Measurements from ENCODE around the gene FAM114A2.
A peak's percentile ranks its signal among the peaks of the same experiment; 100 is the strongest.
"Not testable (repeated sequence)": the region's sequence is repeated elsewhere in the genome, so short reads cannot be mapped to it uniquely, and the experiment has no call there.

FAM114A2 gene

DNA sequence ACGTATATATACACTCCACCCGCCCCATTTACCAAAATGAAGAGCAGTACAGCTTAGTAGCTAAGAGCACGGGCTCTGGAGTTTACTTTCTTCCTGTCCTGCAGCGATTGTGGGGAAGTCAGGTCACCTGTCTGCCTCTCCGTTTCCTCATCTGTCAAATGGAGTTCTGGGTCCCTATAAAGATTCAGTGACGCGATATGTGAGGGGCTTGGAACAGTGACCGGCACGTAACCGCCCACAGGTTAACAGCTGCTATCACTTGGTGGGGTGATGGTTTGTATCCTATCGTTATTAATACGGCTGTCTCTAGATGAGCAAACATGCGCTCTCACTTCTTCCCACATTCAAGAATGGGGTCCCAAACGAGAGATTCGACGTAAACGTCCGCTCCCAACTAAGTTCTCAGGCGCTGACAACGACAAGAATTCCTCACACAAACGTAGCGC is 426 bp downstream of the FAM114A2 start:
- H3K27me3 Mint-ChIP-seq = no peaks in the 10 kb centered on the region
- DNase-seq (peak in 1 of 3 experiments; percentile 30), ATAC-seq (replicated peaks) (peak; percentile 43)
- H3K4me1 Mint-ChIP-seq (ENCODE audit: low read depth in 2 of 2) = peaks cover 27 to 48% of the 10 kb centered on the region in 2 donors
- peaks cover 15% of the 10 kb centered on the region for H3K36me3 Mint-ChIP-seq (ENCODE audit: insufficient read depth)
- H3K27ac Mint-ChIP-seq = peak overlapping the region; percentile 95 to 97
- H3K9me3 Mint-ChIP-seq = no peaks in the 10 kb centered on the region
- H3K4me3 Mint-ChIP-seq = peak overlapping the region; percentile 94 to 97

DNA sequence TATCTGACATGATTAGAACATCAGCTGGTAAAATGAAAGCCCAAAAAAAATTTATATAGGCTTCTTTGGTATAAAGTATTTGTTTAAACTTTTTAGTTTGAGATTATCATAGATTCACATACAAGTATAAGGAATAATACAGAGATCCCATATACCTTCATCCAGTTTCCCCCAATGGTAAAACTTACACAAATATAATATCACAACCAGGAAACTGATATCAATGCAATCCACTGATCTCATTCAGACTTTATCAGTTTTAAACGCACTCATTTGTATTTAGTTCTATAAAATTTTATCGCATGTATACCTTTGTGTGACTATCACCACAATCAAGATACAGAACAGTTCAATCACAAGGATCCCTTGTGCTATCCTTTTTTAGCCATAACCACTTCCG is 3.8 kb downstream of the FAM114A2 start:
- no peak overlapping the region for H3K27ac Mint-ChIP-seq
- no peaks in the 10 kb centered on the region for H3K27me3 Mint-ChIP-seq
- no peak overlapping the region for H3K4me3 Mint-ChIP-seq
- peaks cover 13% of the 10 kb centered on the region for H3K36me3 Mint-ChIP-seq (ENCODE audit: insufficient read depth)
- no peak for DNase-seq
- no peaks in the 10 kb centered on the region for H3K9me3 Mint-ChIP-seq
- ATAC-seq (replicated peaks) = no peak
- peaks cover 18 to 36% of the 10 kb centered on the region in 2 donors for H3K4me1 Mint-ChIP-seq (ENCODE audit: low read depth in 2 of 2)

DNA sequence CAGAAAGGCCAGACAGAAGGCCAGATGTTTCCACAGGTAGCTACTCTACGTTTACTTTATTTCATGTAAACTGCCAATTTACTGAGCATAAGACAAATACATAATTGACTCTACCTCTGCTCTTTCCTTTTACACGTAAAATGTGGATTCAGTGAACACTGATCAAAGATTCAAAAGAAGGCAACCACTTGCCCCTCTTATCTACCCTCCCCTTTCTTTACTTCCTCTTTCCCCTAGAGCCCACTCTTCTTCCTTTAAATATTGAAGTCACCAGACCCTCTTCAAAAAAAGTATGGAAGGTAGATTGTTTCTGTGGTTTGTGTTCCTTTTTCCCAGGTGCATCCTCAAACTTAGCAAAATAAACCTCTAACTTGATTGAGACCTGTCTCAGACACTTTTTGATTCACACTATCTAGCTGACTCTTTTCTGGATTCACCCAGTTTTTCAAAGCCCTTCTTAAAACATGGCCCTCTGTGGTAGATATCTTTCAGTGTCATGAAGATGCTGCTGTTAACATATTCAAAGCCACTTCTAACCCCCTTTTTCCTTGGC is 6.7 kb downstream of the FAM114A2 start:
- no peak overlapping the region for H3K4me3 Mint-ChIP-seq
- no peaks in the 10 kb centered on the region for H3K27me3 Mint-ChIP-seq
- ATAC-seq (replicated peaks) (no peak), DNase-seq (no peak)
- no peaks in the 10 kb centered on the region for H3K9me3 Mint-ChIP-seq
- peaks cover 4 to 14% of the 10 kb centered on the region in 2 donors for H3K4me1 Mint-ChIP-seq (ENCODE audit: low read depth in 2 of 2)
- peaks cover 6% of the 10 kb centered on the region for H3K36me3 Mint-ChIP-seq (ENCODE audit: insufficient read depth)
- no peak overlapping the region for H3K27ac Mint-ChIP-seq

DNA sequence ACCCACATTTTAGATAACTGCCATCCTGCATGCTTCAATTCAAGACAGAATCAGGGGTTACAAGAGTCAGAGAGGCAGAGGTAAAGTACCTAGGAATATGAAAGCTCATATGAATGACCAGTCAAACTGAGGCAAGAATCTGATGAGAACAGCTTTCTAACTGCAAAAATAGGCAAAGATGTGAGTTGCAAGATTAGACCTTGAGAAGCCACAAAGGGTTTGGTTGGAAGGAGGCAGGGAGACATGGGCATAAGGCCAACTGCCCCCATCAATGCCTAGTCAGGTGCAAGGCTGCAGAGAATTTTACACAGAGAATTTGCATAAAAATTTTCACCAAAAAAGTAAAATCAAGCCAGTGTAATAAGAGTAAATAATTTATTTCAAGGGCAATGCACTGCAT is 12.8 kb downstream of the FAM114A2 start:
- Mint-ChIP-seq H3K36me3 (ENCODE audit: insufficient read depth) (peaks cover 22% of the 10 kb centered on the region), H3K27me3 (no peaks in the 10 kb centered on the region), H3K4me3 (no peak overlapping the region), H3K27ac (peak overlapping the region in 1 of 2 donors; percentile 85), H3K9me3 (no peaks in the 10 kb centered on the region), H3K4me1 (ENCODE audit: low read depth in 2 of 2) (peaks cover 4 to 5% of the 10 kb centered on the region in 2 donors)
- DNase-seq (no peak), ATAC-seq (replicated peaks) (no peak)

DNA sequence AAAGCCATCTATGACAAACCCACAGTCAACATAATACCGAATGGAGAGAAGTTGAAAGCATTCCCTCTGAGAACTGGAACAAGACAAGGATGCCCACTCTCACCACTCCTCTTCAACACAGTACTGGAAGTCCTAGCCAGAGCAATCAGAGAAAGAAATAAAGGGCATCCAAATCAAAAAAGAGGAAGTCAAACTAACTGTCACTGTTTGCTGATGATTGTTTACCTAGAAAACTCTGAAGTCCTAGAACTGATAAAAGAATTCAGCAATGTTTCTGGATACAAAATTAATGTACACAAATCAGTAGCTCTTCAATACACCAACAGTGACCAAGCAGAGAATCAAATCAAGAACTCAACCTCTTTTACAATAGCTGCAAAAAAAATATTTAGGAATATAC is 19.8 kb downstream of the FAM114A2 start:
- H3K9me3 Mint-ChIP-seq; H3K27me3 Mint-ChIP-seq; ATAC-seq (replicated peaks): not testable (repeated sequence)

DNA sequence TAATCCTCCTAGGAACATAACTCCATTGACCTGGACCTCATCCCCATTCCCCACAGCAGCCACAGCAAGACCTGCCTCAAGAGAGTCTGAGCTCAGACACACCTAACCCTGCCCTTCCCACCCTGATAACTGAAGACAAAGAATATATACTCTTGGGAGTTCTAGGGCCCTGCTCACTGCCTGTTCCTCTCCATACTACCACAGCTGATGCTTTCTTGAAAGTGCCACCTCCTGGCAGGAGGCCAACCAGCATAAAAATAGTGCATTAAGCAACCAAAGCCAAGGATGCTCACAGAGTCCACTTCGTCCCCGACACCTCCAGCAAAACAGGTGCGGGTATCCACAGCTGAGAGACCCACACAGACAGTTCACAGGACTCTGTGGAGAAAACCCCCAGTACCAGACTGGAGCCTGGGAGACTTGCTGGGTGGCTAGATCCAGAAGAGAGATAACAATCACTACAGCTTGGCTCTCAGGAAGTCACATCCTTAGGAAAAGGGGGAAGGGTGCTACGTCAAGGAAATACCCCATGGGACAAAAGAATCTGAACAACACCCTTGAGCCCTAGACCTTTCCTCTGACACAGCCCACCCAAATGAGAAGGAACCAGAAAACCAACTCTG is 23.5 kb downstream of the FAM114A2 start:
- no peak overlapping the region for H3K4me3 Mint-ChIP-seq
- H3K9me3 Mint-ChIP-seq = no peaks in the 10 kb centered on the region
- H3K27ac Mint-ChIP-seq = no peak overlapping the region
- DNase-seq (no peak), ATAC-seq (replicated peaks) (no peak)
- no peaks in the 10 kb centered on the region for H3K27me3 Mint-ChIP-seq
- peaks cover 10 to 35% of the 10 kb centered on the region in 2 donors for H3K4me1 Mint-ChIP-seq (ENCODE audit: low read depth in 2 of 2)
- peaks cover 20% of the 10 kb centered on the region for H3K36me3 Mint-ChIP-seq (ENCODE audit: insufficient read depth)

More for the DNA sequence above, 19.8 kb downstream of the FAM114A2 start:
- not testable (repeated sequence) for H3K27ac Mint-ChIP-seq, H3K4me3 Mint-ChIP-seq, DNase-seq
- Mint-ChIP-seq H3K36me3 (ENCODE audit: insufficient read depth) (peaks cover 25% of the 10 kb centered on the region), H3K4me1 (ENCODE audit: low read depth in 2 of 2) (peaks cover 19 to 46% of the 10 kb centered on the region in 2 donors)

DNA sequence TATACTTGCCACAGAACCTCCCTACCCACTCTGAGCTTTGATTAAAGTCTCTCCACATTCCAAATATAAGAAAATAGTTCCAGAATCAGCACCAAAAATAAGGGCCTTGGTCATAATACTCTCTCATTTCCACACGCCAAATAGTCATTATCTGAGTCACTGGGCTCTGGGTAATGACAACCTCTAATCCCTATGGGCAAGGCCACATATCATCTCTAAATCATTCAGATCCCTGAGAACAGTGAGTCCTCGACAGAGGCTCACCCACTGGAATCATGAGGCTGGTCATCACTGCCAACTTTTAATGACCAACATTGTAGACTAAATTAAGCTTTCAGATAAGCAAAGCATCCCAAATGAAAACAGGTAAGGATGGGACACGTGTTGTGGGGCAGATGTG is 28.1 kb downstream of the FAM114A2 start:
- ATAC-seq (replicated peaks) (no peak), DNase-seq (no peak)
- H3K9me3 Mint-ChIP-seq = no peaks in the 10 kb centered on the region
- H3K27me3 Mint-ChIP-seq = no peaks in the 10 kb centered on the region
- no peak overlapping the region for H3K4me3 Mint-ChIP-seq
- H3K36me3 Mint-ChIP-seq (ENCODE audit: insufficient read depth) = peaks cover 7% of the 10 kb centered on the region
- peaks cover 0 to 12% of the 10 kb centered on the region in 2 donors for H3K4me1 Mint-ChIP-seq (ENCODE audit: low read depth in 2 of 2)
- H3K27ac Mint-ChIP-seq = no peak overlapping the region

DNA sequence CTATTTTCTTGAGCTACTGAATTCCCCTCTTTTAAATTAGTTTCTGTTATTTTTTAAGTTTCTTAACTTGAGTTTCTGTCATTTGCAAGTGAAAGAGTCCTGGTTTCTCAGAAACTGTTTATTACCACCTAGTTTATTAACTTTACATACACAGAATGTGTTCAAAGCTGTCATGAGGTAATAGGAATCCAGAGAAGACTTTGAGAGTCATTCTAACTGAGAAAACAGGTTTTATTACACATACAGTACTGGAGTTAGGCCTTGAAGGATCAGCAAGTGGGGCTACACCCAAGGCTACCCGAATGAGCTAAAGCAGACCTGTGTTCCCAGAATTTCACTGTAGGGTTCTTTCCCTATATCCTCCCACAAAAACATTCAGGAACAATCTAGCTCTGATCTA is 33.1 kb downstream of the FAM114A2 start:
- Mint-ChIP-seq H3K27ac (no peak overlapping the region), H3K4me1 (ENCODE audit: low read depth in 2 of 2) (peaks cover 0 to 4% of the 10 kb centered on the region in 2 donors), H3K27me3 (no peaks in the 10 kb centered on the region), H3K36me3 (ENCODE audit: insufficient read depth) (peaks cover 8% of the 10 kb centered on the region), H3K4me3 (no peak overlapping the region), H3K9me3 (no peaks in the 10 kb centered on the region)
- ATAC-seq (replicated peaks) = no peak
- DNase-seq = no peak

DNA sequence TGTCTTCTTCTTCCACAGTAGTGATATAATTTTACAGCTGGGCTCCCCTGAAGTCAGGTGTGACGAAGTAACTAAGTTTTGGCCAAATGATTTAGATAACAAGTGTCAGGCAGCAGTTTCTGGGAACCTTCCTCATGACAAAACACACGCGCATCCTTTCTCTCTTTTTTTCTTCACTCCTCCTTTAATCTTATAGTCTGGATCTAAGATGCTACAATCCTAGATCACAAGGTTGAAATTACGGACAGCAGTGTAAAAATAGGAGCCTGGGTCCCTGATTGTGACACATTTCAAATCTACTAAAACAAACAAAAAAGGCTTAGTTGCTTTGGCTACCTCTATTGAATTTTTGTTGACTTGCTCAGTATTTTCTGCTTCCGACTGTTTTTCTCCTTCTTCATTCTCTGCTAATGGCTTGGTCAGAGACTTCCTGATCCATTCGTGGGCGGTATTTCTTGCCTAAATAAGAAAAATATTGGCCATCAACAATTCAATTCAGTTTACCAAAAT is 36.1 kb downstream of the FAM114A2 start:
- ATAC-seq (replicated peaks) (no peak), DNase-seq (no peak)
- Mint-ChIP-seq H3K27ac (no peak overlapping the region), H3K9me3 (no peaks in the 10 kb centered on the region), H3K27me3 (no peaks in the 10 kb centered on the region), H3K4me1 (ENCODE audit: low read depth in 2 of 2) (peaks cover 0 to 4% of the 10 kb centered on the region in 2 donors), H3K36me3 (ENCODE audit: insufficient read depth) (peaks cover 17% of the 10 kb centered on the region), H3K4me3 (no peak overlapping the region)

DNA sequence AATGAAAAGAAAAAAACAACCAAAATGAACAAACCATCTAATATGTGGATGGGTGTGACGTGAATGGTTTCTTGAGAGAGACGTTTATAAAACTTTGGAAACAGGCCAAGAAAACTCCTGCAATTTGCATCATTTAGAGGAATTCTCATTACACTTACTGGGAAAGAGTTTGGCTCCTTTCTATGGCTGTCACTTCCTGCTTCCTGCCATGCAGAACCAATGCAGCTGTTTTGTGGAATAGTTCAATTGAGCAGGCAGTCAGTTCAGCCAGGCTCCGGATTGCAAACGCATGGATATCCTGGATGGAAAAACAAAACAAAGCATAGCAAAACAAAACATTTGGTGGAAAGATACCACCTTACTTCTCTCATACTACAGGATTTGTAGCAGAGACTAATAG is 36.6 kb downstream of the FAM114A2 start:
- Mint-ChIP-seq H3K9me3 (no peaks in the 10 kb centered on the region), H3K27ac (no peak overlapping the region), H3K27me3 (no peaks in the 10 kb centered on the region), H3K36me3 (ENCODE audit: insufficient read depth) (peaks cover 17% of the 10 kb centered on the region), H3K4me3 (no peak overlapping the region), H3K4me1 (ENCODE audit: low read depth in 2 of 2) (peaks cover 0 to 4% of the 10 kb centered on the region in 2 donors)
- ATAC-seq (replicated peaks) (no peak), DNase-seq (no peak)

DNA sequence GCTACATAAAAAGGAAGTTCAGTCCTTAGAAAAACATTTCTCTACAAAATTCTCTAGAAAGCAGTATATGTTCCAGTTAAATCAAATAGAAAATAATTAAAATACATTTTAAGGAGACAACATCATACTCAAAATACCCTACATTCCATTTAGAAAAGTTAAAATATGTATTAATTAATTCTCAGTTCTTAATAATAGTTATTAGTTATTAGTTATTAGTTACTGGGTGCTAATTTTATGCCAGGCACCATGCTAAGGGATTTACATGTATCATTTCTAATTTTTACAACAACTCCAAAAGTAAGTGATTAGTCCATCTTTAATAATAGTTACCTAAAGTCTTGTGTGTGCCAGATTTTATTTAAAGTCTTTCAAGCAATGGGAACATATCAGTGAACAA is 38.0 kb downstream of the FAM114A2 start:
- Mint-ChIP-seq H3K4me3 (no peak overlapping the region), H3K27ac (no peak overlapping the region), H3K9me3 (no peaks in the 10 kb centered on the region), H3K4me1 (ENCODE audit: low read depth in 2 of 2) (no peaks in the 10 kb centered on the region), H3K27me3 (no peaks in the 10 kb centered on the region), H3K36me3 (ENCODE audit: insufficient read depth) (peaks cover 28% of the 10 kb centered on the region)
- ATAC-seq (replicated peaks) = no peak
- DNase-seq = no peak

DNA sequence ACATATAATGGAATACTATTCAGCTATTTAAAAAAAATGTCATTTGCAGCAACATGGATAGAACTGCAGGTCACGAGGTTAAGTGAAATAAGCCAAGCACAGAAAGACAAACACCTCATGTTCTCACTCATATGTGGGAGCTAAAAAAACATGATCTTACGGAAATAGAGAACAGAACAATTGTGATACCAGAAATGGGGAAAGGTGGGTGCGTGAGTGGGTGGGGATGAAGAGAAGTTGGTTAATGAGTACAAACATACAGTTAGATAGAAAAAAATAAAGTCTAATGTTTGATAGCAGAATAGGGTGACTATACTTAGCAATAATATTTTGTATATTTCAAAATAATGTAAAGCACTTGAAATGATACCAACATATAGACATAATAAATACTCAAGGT is 38.7 kb downstream of the FAM114A2 start:
- Mint-ChIP-seq H3K27ac (no peak overlapping the region), H3K36me3 (ENCODE audit: insufficient read depth) (peaks cover 31% of the 10 kb centered on the region), H3K9me3 (no peaks in the 10 kb centered on the region), H3K4me3 (no peak overlapping the region), H3K4me1 (ENCODE audit: low read depth in 2 of 2) (no peaks in the 10 kb centered on the region), H3K27me3 (no peaks in the 10 kb centered on the region)
- ATAC-seq (replicated peaks) (no peak), DNase-seq (no peak)

DNA sequence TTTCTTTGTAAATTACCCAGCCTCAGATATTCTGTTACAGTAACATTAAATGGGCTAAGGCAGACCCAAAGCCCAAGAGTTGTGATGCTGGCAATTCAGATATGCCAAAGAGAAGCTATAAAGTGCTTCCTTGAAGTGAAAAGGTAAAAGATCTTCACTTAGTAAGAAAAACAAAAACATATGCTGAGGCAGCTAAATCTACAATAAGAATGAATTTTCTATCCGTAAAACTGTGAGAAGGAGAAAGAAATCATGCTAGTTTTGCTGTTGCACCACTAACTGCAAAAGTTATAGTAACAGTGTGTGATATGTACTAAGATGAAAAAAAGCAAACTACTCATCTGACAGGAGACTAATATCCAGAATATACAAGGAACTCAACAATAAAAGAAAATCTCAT is 39.9 kb downstream of the FAM114A2 start:
- no peaks in the 10 kb centered on the region for H3K9me3 Mint-ChIP-seq
- DNase-seq = no peak
- ATAC-seq (replicated peaks) = no peak
- no peak overlapping the region for H3K4me3 Mint-ChIP-seq
- peaks cover 31% of the 10 kb centered on the region for H3K36me3 Mint-ChIP-seq (ENCODE audit: insufficient read depth)
- H3K4me1 Mint-ChIP-seq (ENCODE audit: low read depth in 2 of 2) = no peaks in the 10 kb centered on the region
- no peak overlapping the region for H3K27ac Mint-ChIP-seq
- H3K27me3 Mint-ChIP-seq = no peaks in the 10 kb centered on the region

DNA sequence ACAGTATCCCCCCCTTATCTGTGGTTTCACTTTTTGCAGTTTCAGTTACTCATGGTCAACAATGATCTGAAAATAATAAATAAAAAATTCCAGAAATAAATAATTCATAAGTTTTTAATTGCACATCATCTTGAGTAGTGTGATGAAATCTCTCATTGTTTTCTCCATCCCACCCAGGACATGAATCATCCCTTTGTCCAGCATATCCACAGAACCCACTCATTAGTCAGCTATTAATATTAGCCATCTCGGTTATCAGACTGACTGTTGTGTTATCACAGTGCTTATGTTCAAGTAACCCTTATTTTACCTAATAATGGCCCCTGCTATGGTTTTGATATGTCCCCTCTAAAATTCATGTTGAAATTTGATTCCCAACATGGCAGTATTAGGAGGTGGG is 40.7 kb downstream of the FAM114A2 start:
- Mint-ChIP-seq H3K27me3 (no peaks in the 10 kb centered on the region), H3K27ac (no peak overlapping the region), H3K4me1 (ENCODE audit: low read depth in 2 of 2) (no peaks in the 10 kb centered on the region), H3K9me3 (no peaks in the 10 kb centered on the region), H3K4me3 (no peak overlapping the region), H3K36me3 (ENCODE audit: insufficient read depth) (peaks cover 31% of the 10 kb centered on the region)
- ATAC-seq (replicated peaks) (no peak), DNase-seq (no peak)

Measured in effector memory CD8-positive, alpha-beta T cell (primary cell).